ENCODE measurements around the gene CDKN2B.

DNA sequence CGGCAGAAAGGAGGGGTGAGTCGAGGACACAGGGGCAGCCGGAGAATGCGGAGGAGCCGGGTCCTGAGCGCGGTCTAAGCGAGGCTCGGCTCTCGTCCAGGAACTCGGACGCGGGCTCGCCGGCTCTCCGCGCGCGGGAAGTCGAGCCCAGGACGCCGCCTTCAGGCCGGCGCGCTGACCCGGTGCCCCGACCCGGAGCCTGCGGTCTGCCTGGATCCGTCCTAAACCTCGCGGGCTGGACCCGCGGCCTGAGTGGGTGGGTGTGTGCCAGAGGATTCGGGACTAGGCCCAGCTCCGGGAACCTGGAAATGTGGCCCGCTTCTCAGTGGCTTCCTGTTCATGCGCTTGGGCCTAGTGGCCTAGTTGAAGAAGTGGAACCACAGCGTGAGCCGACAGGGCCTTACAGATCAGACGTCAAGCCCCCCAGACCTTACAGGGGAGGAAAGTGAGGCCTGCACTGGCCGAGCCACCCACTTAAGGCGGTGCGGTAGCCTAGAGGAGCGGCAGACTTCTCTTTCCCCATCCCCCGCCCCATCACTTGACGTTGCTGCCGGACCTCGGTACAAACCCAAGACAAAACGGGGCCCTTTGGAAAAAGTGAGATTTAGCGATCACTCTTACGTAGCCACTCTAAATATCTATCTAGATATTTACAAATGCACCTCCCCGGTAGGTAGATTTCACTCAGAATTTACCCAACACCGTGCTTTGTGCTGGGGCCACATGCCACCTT lies 13.3 kb downstream of the CDKN2B start:
- TF ChIP-seq, protein P1, sequence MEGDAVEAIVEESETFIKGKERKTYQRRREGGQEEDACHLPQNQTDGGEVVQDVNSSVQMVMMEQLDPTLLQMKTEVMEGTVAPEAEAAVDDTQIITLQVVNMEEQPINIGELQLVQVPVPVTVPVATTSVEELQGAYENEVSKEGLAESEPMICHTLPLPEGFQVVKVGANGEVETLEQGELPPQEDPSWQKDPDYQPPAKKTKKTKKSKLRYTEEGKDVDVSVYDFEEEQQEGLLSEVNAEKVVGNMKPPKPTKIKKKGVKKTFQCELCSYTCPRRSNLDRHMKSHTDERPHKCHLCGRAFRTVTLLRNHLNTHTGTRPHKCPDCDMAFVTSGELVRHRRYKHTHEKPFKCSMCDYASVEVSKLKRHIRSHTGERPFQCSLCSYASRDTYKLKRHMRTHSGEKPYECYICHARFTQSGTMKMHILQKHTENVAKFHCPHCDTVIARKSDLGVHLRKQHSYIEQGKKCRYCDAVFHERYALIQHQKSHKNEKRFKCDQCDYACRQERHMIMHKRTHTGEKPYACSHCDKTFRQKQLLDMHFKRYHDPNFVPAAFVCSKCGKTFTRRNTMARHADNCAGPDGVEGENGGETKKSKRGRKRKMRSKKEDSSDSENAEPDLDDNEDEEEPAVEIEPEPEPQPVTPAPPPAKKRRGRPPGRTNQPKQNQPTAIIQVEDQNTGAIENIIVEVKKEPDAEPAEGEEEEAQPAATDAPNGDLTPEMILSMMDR (IDR thresholded peaks at IDR 0.05; ENCODE audit: low read depth, low read length, poor library complexity, severe bottlenecking): no peak
- no peak for TF ChIP-seq EZH2phosphoT487 (IDR thresholded peaks at IDR 0.05; ENCODE audit: borderline replicate concordance, low read length)
